ENCODE measurements around the gene ADCY10.

DNA sequence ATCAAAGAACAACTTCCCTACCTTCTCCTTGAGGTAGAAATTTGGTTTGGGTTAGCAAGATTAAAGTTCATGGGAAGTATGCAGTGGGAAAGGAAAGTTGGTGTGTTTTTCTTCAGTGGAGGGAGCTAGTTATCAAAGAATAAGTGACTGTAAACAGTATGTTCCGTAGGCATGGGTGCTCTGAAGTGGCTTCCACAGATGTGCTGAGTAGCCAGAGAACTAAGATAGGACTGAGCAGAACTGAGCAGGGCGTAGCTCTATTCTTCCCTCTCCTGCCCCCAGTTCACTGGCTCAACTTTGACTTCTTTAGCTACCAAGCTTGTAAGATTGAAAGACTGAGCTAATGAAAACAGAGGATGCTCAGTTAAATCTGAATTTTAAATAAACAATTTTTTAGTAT lies 3.4 kb downstream of the ADCY10 start:
- TF ChIP-seq POLR2AphosphoS5 (IDR thresholded peaks at IDR 0.05; ENCODE audit: insufficient read depth, low read depth, low read length) = no peak
- TF ChIP-seq, protein P1, sequence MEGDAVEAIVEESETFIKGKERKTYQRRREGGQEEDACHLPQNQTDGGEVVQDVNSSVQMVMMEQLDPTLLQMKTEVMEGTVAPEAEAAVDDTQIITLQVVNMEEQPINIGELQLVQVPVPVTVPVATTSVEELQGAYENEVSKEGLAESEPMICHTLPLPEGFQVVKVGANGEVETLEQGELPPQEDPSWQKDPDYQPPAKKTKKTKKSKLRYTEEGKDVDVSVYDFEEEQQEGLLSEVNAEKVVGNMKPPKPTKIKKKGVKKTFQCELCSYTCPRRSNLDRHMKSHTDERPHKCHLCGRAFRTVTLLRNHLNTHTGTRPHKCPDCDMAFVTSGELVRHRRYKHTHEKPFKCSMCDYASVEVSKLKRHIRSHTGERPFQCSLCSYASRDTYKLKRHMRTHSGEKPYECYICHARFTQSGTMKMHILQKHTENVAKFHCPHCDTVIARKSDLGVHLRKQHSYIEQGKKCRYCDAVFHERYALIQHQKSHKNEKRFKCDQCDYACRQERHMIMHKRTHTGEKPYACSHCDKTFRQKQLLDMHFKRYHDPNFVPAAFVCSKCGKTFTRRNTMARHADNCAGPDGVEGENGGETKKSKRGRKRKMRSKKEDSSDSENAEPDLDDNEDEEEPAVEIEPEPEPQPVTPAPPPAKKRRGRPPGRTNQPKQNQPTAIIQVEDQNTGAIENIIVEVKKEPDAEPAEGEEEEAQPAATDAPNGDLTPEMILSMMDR (IDR thresholded peaks at IDR 0.05; ENCODE audit: extremely low read depth in 1 of 2, insufficient read depth in 1 of 2, low read depth in 1 of 2, low read length in 2 of 2) = no peak
- TF ChIP-seq, protein P2, sequence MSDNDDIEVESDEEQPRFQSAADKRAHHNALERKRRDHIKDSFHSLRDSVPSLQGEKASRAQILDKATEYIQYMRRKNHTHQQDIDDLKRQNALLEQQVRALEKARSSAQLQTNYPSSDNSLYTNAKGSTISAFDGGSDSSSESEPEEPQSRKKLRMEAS (IDR thresholded peaks at IDR 0.05; ENCODE audit: insufficient read depth, insufficient read length) = no peak
- no peak for TF ChIP-seq POLR2A (IDR thresholded peaks at IDR 0.05; ENCODE audit: low read depth, low read length)
- no peak for TF ChIP-seq EZH2 (IDR thresholded peaks at IDR 0.05; ENCODE audit: borderline replicate concordance, low read depth, low read length, severe bottlenecking)
- TF ChIP-seq MYC (IDR thresholded peaks at IDR 0.05; ENCODE audit: low read depth, low read length) = no peak
